ENCODE results near the gene ZNF580. TPM values are rescaled to one million over a fixed set of nuclear protein-coding genes. Genes with fewer than 3 reads are reported as not detected.

The ZNF580 gene
- total and polyA plus RNA-seq, 9 of the 15 experiments (the other 6 are each of a cell fraction or from before 2014, with no cell fraction given), result 2.3 to 47.4 (median 6.0) TPM

DNA sequence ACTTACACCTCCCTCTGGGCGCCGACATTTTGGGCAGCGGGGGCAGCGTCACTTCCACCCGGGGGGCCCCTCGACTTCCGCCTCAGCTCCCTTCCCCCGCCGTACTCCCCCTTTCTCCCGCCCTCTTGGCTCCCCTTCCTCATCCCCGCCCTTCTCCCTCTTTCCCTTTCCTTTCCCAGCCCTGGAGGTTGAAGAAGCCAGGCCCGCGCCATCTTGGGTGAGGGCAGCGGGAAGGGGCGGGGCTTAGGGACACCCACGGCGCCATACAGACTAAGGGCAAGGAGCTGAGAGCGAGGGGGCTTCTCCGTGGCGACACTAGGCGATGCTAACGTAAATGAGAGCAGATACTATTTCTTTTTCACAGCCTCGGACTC, 41.3 kb upstream of the ZNF580 start, which contains the start of gene FIZ1 (continued):
- TF ChIP-seq, protein P1, sequence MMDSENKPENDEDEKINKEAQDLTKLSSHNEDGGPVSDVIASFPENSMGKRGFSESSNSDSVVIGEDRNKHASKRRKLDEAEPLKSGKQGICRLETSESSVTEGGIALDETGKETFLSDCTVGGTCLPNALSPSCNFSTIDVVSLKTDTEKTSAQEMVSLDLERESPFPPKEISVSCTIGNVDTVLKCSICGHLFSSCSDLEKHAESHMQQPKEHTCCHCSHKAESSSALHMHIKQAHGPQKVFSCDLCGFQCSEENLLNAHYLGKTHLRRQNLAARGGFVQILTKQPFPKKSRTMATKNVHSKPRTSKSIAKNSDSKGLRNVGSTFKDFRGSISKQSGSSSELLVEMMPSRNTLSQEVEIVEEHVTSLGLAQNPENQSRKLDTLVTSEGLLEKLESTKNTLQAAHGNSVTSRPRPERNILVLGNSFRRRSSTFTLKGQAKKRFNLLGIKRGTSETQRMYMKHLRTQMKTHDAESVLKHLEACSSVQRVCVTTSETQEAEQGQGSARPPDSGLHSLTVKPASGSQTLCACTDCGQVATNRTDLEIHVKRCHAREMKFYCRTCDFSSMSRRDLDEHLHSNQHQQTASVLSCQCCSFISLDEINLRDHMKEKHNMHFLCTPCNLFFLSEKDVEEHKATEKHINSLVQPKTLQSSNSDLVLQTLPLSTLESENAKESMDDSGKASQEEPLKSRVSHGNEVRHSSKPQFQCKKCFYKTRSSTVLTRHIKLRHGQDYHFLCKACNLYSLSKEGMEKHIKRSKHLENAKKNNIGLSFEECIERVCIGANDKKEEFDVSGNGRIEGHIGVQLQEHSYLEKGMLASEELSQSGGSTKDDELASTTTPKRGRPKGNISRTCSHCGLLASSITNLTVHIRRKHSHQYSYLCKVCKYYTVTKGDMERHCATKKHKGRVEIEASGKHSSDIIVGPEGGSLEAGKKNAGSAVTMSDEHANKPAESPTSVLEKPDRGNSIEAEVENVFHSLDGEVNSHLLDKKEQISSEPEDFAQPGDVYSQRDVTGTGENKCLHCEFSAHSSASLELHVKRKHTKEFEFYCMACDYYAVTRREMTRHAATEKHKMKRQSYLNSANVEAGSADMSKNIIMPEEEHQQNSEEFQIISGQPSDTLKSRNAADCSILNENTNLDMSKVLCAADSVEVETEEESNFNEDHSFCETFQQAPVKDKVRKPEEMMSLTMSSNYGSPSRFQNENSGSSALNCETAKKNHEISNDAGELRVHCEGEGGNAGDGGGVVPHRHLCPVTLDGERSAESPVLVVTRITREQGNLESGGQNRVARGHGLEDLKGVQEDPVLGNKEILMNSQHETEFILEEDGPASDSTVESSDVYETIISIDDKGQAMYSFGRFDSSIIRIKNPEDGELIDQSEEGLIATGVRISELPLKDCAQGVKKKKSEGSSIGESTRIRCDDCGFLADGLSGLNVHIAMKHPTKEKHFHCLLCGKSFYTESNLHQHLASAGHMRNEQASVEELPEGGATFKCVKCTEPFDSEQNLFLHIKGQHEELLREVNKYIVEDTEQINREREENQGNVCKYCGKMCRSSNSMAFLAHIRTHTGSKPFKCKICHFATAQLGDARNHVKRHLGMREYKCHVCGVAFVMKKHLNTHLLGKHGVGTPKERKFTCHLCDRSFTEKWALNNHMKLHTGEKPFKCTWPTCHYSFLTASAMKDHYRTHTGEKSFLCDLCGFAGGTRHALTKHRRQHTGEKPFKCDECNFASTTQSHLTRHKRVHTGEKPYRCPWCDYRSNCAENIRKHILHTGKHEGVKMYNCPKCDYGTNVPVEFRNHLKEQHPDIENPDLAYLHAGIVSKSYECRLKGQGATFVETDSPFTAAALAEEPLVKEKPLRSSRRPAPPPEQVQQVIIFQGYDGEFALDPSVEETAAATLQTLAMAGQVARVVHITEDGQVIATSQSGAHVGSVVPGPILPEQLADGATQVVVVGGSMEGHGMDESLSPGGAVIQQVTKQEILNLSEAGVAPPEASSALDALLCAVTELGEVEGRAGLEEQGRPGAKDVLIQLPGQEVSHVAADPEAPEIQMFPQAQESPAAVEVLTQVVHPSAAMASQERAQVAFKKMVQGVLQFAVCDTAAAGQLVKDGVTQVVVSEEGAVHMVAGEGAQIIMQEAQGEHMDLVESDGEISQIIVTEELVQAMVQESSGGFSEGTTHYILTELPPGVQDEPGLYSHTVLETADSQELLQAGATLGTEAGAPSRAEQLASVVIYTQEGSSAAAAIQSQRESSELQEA (IDR thresholded peaks at IDR 0.05; ENCODE audit: low read depth), result peak; percentile 82
- TF ChIP-seq, protein P2, sequence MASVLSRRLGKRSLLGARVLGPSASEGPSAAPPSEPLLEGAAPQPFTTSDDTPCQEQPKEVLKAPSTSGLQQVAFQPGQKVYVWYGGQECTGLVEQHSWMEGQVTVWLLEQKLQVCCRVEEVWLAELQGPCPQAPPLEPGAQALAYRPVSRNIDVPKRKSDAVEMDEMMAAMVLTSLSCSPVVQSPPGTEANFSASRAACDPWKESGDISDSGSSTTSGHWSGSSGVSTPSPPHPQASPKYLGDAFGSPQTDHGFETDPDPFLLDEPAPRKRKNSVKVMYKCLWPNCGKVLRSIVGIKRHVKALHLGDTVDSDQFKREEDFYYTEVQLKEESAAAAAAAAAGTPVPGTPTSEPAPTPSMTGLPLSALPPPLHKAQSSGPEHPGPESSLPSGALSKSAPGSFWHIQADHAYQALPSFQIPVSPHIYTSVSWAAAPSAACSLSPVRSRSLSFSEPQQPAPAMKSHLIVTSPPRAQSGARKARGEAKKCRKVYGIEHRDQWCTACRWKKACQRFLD (CRISPR knock-in tag; IDR thresholded peaks at IDR 0.05), result no peak
- TF ChIP-seq NFIC (IDR thresholded peaks at IDR 0.05) (peak; percentile 68), XRCC5 (IDR thresholded peaks at IDR 0.05; ENCODE audit: low read depth, low read length) (no peak), LARP7 (IDR thresholded peaks at IDR 0.05) (no peak)
- TF ChIP-seq, protein P3, sequence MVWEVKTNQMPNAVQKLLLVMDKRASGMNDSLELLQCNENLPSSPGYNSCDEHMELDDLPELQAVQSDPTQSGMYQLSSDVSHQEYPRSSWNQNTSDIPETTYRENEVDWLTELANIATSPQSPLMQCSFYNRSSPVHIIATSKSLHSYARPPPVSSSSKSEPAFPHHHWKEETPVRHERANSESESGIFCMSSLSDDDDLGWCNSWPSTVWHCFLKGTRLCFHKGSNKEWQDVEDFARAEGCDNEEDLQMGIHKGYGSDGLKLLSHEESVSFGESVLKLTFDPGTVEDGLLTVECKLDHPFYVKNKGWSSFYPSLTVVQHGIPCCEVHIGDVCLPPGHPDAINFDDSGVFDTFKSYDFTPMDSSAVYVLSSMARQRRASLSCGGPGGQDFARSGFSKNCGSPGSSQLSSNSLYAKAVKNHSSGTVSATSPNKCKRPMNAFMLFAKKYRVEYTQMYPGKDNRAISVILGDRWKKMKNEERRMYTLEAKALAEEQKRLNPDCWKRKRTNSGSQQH (CRISPR knock-in tag; IDR thresholded peaks at IDR 0.05), result no peak
- TF ChIP-seq, protein P4, sequence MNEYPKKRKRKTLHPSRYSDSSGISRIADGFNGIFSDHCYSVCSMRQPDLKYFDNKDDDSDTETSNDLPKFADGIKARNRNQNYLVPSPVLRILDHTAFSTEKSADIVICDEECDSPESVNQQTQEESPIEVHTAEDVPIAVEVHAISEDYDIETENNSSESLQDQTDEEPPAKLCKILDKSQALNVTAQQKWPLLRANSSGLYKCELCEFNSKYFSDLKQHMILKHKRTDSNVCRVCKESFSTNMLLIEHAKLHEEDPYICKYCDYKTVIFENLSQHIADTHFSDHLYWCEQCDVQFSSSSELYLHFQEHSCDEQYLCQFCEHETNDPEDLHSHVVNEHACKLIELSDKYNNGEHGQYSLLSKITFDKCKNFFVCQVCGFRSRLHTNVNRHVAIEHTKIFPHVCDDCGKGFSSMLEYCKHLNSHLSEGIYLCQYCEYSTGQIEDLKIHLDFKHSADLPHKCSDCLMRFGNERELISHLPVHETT (CRISPR knock-in tag; conservative IDR thresholded peaks at IDR 0.05 in 1 of 2, IDR thresholded peaks at IDR 0.05 in 1 of 2), result peak in 1 of 2 experiments; percentile 89; a peak in 1 of 4 replicates
- TF ChIP-seq, protein P5, sequence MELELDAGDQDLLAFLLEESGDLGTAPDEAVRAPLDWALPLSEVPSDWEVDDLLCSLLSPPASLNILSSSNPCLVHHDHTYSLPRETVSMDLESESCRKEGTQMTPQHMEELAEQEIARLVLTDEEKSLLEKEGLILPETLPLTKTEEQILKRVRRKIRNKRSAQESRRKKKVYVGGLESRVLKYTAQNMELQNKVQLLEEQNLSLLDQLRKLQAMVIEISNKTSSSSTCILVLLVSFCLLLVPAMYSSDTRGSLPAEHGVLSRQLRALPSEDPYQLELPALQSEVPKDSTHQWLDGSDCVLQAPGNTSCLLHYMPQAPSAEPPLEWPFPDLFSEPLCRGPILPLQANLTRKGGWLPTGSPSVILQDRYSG (tag; conservative IDR thresholded peaks at IDR 0.05; ENCODE audit: low read depth), result no peak
- TF ChIP-seq, protein P6, sequence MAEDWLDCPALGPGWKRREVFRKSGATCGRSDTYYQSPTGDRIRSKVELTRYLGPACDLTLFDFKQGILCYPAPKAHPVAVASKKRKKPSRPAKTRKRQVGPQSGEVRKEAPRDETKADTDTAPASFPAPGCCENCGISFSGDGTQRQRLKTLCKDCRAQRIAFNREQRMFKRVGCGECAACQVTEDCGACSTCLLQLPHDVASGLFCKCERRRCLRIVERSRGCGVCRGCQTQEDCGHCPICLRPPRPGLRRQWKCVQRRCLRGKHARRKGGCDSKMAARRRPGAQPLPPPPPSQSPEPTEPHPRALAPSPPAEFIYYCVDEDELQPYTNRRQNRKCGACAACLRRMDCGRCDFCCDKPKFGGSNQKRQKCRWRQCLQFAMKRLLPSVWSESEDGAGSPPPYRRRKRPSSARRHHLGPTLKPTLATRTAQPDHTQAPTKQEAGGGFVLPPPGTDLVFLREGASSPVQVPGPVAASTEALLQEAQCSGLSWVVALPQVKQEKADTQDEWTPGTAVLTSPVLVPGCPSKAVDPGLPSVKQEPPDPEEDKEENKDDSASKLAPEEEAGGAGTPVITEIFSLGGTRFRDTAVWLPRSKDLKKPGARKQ (CRISPR knock-in tag; IDR thresholded peaks at IDR 0.05), result no peak
